Stimulated activated CD4-positive, alpha-beta T cell treated with anti-CD3 and anti-CD28 coated beads, Interleukin-4, amount 100 ng/mL, for 4 hours (primary cell): ENCODE data around the gene DGCR2.
"Not testable (repeated sequence)": the region's sequence is repeated elsewhere in the genome, so short reads cannot be mapped to it uniquely, and the experiment has no call there.

Source experiments
- DNase-seq, 2 experiments: peaks; one replicate each; pipeline ENCODE4 v3.0.0-alpha.2; 2020

The DGCR2 gene

GRCh38 chr22:19057999-19058491 is 64.2 kb downstream of the DGCR2 start:
- no peak for DNase-seq

GRCh38 chr22:19057539-19057938 is 64.7 kb downstream of the DGCR2 start:
- no peak for DNase-seq

DNA sequence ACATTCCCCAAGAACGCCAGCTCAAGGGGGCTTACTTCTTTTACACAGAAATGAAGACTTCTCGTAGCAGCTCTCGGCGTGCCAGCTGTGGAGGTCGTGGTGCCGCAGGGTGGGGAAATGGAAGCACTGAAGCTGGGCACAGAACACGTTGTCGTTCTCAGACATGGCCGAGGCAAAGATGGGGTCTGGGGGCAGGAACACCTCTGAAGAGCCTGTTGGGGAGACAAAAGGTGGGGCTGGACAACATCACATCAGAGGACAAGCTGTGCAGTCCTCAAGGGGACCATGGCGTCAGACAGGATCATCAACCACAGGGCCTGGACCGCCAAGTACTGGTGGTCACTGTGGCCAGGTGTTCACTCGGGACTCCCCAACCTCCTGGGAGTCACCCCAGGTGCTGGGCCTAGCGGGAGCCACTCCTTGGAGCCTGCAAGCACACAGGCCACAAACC is 65.2 kb downstream of the DGCR2 start:
- DNase-seq, result no peak

DNA sequence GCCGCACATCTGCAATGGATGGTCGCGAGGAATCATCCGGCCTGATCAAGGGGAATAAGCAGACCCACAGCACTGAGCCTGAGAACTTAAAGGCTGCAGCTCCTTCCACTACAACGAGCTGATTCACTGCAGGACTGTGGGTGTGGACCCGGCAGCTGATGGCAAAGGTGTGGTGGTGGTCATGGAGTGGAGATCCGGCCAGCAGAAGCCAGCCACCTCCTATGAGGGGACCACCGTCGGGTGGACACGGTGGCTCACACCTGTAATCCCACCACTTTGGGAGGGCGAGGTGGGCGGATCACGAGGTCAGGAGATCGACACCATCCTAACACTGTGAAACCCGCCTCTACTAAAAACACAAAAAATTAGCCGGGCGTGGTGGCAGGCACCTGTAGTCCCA is 66.4 kb downstream of the DGCR2 start:
- no peak for DNase-seq

GRCh38 chr22:19052941-19053541 is 69.2 kb downstream of the DGCR2 start:
- no peak for DNase-seq

DNA sequence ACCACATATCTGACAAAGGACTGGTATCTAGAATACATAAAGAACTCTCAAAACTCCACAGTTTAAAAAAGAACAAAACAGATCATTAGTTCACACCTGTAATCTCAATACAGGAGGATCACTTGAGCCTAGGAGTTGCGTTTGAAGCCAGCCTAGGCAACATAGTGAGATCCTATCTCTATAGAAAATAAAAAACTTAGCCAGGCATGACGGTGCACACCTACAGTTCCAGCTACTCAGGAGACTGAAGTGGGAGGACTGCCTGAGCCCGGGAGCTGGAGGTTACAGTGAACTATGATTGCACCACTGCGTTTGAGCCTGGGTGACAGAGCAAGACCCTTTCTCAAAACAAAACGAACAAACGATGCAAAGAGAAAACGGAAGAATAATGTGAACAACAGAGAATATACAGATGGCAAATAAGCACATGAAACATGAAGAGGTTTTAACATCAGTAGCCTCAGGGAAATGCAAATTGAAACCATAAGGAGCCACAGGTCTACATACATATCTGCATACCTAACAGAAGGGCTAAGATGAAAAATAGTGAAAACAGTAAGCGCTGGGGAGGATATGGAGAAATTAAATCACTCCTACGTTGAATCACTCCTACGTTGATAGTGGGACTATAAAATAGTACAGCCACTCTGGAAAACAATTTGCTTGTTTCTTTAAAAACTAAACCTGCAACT is 70.7 kb downstream of the DGCR2 start:
- no peak for DNase-seq

GRCh38 chr22:19050847-19051246 is 71.4 kb downstream of the DGCR2 start:
- not testable (repeated sequence) for DNase-seq

DNA sequence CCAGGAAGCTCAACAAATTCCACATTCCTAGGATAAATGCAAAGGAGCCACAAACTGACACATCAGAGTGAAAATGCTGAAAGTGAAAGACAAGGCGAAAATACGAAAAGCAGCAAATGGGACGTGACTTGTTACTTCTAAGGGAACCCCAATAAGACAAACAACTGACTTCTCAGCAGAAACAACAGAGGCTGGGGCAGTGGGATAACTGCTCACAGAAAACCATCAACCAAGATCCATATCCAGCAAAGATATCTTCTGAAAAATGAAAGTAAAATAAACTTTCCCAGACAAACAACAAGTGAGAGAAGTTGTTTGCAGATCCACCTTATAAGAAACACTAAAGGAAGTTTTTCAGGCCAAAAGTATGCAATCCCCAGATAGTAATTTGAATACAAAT is 72.1 kb downstream of the DGCR2 start:
- no peak for DNase-seq

GRCh38 chr22:19048531-19048930 is 73.7 kb downstream of the DGCR2 start:
- no peak for DNase-seq

- DNase-seq, result no peak
Measured at GRCh38 chr22:19047993-19048392, 74.2 kb downstream of the DGCR2 start.

DNA sequence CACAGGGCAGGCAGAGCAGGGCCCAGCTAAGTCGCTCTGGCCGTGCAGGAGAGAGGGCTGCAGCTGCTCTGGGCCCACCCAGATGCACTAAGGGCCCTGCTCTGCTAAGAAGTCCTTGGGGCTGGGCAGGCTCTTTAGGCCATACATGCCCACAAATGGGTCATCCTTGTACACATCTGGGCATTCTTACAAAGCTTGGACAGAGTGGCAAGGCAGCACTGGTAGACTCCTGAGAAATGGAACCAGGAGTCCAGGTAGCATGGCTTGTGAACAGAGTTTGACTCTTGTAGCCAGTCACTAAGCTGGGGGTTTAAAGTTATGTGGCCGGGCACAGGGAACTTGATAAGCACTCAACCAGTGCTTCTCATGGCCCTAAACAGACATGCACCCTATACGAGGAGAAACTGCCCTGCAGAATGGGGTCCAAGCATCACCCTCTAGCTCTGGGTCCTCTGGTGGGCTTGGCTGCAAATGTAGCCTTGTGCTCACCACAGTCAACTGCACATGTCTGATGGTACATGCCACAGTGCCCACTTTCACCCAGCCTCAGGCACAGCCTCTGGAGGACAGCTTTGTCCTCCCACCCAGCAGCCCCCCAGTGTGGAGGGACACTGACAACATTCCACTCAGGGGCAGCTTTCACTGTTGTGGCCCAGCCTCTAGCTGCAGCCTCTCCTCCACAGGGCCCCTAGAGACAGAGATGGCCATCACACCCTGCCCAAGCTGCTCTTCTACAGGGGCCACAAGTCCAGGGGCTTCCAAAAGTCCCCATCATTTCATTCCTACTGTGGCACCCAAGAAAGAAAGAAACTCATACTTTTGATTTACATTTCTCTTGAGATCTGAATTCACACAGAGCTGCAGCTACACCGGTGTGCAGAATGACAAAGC is 75.2 kb downstream of the DGCR2 start:
- no peak for DNase-seq

DNA sequence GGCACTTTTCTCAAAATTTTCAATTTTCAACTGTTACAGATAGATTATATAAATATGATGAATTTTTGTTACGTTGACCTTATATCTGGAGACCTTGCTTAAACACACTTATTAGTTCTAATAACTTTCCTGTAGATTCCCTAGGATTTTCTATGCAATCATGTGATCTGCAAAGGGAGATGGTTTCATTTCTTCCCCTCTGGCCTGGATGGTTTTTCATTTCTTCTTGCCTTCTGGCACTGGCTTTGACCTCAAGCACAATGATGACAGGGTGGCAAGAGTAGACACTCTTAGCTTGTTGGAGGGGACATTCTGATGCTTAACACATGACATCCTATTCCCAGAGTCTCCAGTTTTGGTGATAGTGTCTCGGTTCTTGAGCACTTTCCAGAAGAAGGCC is 75.9 kb downstream of the DGCR2 start:
- DNase-seq, result no peak

DNA sequence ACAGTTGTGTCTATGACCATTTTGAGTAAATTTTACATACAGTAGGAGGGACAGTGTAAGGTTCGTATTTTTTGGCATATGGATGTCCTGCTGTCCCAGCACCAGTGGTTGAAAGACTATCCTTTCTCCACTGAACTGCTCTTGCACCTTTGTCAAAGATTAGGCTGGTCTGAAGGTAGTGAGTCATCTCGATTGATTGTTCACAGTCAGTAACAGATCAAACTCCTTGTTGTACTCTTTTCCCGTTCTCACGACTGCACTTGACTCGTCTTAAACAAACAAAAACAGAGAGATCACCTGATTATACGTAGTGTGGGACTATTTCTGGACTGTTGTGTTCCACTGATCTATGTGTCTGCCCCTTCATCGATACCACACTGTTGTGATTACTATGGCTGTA is 77.1 kb downstream of the DGCR2 start:
- DNase-seq, result no peak

DNA sequence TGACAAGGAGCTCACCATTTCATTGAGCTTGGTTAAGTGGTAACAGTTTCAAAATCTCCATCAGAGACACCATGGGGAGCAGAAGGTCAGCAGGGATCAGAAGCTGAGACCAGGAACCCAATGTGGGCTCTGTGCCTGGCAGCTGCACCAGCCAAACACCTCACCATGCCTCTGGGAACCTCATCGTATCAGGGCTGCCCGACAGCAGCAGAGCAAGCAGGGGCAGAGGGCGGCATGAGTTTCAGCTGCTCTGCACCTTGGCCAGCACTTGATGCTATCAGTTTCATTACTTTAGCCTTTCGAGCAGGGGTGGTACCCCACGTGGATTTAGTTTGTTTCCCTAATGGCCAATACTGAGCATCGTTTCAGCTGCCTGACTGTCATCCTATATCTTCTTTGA is 77.8 kb downstream of the DGCR2 start:
- DNase-seq, result no peak

GRCh38 chr22:19043121-19044085 is 78.8 kb downstream of the DGCR2 start:
- DNase-seq, result no peak

- DNase-seq, result no peak
Measured at GRCh38 chr22:19042285-19043120, 79.7 kb downstream of the DGCR2 start.

DNA sequence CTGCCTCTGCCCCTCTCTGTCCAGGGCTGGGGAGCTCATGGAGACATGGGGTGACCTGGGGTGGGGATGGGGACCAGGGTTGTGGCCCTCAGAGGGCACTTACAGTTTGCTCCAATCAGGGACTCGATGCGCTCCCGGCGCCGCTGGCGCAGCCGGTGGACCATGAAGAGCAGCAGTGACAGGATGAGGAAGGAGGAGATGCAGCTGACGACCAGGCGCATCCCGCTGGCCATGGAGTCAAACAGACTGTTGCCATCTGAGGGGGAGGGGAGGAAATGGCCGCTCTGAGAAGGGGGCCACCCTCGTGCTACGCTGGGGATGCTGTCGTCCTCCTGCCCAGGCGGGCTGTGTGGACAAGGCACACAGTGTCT is 80.5 kb downstream of the DGCR2 start:
- DNase-seq, result no peak

DNA sequence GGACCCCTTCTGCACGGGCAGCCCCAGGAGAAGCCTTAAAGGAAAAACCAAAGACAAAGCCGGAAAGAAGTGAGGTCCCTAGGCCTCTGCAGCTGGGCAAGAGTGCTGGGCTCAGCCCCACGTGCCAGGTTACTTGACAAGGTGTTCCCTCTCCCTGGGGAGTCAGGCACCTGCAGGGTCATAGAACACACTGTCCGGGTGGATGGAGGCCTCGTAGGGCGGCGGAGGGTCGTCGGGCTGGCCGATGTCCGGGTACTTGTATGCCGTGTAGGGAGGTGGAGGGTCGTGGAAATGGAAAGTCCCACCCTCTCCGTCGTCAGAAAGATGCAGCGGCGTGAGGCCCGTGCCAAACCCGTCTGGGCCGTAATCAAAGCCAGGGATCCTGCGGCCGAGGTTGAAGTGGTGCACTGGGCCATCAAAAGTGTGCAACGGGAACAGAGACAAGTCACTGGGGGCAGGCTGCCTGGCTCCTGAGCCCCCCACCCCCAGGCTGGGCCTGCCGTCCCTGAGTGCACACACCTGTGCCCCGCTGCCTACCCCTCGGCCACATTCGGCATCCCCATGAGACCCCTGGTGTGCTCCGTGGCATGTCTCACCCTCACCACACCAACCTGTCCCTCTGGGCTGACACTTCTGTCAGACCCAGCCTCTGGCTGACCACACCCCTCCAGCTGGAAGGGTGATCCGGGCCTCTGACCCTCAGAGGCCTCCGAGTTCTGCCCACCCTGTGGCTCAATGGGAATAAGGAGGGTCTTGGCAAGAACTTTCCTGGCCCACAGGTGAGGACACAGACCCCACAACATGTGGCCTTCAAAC is 81.1 kb downstream of the DGCR2 start:
- no peak for DNase-seq

DNA sequence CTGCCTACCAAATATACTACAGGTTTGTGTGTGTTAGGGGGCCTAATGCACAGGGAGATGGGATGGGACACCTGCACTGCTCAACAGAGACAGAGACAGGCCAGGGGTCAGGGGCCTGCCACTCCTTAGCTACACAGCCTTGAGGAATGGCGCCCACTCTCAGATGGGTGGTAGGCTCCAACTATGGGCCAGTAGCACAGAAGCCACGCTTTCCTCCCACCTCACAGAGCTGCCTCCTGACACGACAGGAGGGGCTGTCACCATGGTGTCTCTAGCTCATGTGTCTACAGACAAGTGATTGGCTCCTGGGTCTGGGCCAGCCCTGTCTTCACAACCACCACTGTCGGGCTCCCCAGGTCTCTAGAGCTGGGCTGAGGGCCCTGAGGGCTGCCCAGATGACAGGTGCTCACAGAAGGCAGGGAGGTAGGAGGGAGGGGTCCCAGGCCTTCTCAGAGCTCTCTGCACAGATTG is 81.8 kb downstream of the DGCR2 start:
- no peak for DNase-seq

DNA sequence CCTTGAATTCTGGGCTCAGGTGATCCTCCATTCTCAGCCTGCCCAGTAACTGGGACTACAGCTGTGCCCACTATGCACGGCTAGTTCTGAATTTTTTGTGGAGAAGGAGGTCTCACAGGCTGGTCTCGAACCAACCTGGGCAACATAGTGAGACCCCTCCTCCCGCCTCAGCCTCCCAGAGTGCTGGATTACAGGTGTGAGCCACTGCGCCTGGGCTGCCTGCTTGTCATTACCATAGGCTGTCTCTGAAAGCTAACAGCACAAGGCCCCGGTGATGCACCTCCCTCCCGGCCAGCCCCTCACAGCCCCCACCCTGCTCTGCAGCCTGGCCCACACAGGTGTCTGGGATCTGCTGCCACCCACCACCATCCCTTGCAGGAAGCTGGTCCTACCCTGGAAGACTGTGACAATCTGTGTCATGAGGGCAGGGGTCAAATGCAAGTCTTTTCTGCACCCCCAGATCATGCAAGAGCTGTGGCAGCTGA is 82.4 kb downstream of the DGCR2 start:
- DNase-seq, result no peak

- DNase-seq, result no peak
Measured at GRCh38 chr22:19039448-19039780, 82.8 kb downstream of the DGCR2 start.
